Omental fat pad (tissue), 4 donors: Measurements from ENCODE around the gene SH3TC2. TPM values are rescaled to one million over a fixed set of nuclear protein-coding genes. Genes with fewer than 3 reads are reported as not detected.

Source experiments
- ATAC-seq: fragments of 150-250 bp; one replicate; pipeline ENCODE4 v1.9.1; 2016; ENCODE audit warnings: mild to moderate bottlenecking, moderate library complexity; ENCODE audit not compliant: low FRiP score
- DNase-seq: peaks from one replicate; pipeline ENCODE4 v3.0.0-alpha.2; 2019; ENCODE audit warnings: low spot score
- total RNA-seq, 4 donors: library from RNA; depleted of rRNA; stranded (reverse); fragments of >200 nt; gene quantifications; one replicate each; pipeline ENCODE4 v1.1.0, GENCODE V29; 2016
- TF ChIP-seq, protein P1 (sequence below), 3 donors: fragments of 450-650 bp; IDR thresholded peaks; one replicate each; pipeline ENCODE4 v1.5.1; 2016 to 2017; ENCODE audit warnings: antibody characterized with exemption in 3 of 3, mild to moderate bottlenecking in 3 of 3, moderate library complexity in 2 of 3

The SH3TC2 gene
- total RNA-seq, 4 donors from 2014 or later = 0.69 to 8.4 (median 2.1) TPM

DNA sequence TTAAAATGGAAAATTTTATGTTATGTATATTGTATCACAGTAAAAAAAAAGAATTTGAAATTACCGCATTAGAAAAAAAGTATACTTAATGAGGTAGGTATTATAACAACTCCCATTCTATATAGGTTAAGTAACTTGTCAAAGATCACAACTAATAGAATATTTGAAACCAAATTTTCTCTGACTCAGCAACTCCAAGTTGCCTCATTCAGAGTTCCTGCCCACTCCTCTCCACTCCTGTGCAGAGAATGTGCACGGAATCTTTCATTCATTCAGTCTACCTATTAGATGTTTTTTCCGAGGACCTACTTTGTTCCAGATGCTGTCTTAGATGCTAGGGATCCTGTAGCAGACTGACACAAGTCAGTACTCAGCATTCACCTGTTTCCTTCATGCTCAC lies 15.4 kb downstream of the SH3TC2 start:
- TF ChIP-seq, protein P1, sequence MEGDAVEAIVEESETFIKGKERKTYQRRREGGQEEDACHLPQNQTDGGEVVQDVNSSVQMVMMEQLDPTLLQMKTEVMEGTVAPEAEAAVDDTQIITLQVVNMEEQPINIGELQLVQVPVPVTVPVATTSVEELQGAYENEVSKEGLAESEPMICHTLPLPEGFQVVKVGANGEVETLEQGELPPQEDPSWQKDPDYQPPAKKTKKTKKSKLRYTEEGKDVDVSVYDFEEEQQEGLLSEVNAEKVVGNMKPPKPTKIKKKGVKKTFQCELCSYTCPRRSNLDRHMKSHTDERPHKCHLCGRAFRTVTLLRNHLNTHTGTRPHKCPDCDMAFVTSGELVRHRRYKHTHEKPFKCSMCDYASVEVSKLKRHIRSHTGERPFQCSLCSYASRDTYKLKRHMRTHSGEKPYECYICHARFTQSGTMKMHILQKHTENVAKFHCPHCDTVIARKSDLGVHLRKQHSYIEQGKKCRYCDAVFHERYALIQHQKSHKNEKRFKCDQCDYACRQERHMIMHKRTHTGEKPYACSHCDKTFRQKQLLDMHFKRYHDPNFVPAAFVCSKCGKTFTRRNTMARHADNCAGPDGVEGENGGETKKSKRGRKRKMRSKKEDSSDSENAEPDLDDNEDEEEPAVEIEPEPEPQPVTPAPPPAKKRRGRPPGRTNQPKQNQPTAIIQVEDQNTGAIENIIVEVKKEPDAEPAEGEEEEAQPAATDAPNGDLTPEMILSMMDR (IDR thresholded peaks at IDR 0.05) = no peak
- no peak for ATAC-seq
- no peak for DNase-seq

DNA sequence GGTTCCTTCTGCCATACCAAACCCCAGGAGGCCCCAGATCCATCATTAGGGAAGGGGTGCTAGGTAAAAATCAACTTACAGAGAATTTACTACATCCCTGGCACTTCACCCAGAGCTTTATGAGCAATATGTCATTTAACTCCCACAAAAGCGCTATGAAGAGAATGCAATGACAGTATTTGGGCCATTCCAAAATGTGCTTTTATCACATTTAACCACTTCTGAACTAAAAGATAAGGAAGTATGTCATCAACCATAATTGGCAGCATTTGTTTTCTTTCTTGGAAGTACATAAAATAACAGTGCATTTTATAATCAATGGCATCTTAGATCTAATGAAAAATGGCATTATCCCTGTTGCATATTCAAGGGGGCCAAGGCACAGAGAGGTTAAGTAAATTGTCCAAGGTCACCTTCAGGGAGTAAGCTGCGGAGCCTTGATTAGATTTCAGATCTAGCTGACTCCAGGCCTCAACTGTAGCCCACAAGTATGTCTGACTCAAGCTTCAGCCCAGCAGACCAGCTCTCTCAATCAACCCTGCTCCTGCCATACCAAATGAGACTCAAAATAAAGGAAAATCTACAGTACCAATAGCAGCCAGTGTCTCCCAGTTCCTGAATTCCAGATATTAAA lies 16.5 kb downstream of the SH3TC2 start:
- TF ChIP-seq, protein P1 (IDR thresholded peaks at IDR 0.05) = no peak
- ATAC-seq (no peak), DNase-seq (no peak)

DNA sequence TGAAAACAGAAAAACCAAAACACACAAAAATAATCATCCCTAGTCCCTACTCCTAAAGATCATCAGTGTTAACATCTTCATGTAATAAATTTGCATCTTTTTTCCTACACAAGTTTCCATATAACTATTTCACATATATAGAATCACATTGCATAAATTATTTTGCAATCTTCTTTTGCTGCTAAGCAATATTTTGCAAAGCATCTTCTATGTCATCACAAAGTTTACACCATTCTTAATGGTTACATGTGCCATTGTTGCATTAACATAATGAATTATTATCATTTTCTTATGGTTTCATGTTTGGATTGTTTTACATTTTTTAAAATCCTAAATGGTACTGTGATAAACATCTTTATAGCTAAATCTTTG lies 17.8 kb downstream of the SH3TC2 start:
- ATAC-seq (no peak), DNase-seq (no peak)
- TF ChIP-seq, protein P1 (IDR thresholded peaks at IDR 0.05) = no peak

DNA sequence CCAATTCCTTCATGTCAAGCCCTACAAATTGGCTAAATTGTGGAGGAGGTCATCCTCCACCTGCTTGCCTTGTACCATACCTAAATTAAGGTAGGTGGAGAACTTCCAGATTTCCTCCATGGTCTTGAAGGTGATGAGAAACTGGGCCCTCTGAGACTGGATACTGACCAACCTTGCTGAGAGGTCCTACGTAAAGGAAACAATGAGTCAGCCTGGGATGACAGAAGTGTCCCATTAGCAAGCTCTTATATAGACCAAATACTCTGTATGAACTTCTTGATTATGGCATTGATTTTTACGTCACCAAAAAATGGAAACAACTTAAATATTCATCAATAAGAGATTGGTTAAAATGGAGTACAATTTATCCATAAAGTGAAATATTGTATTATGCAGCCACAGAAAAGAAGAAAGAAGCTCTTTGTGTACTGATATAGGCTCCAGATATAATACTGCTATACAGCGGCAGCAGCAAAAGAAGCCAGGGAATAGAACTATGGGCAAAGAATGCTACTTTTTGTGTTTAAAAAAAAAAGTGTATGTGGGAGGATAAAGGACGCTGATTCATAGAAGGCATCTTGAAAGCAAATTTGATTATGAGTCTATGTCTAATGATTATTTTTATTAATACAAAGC lies 18.3 kb downstream of the SH3TC2 start:
- DNase-seq (no peak), ATAC-seq (no peak)
- TF ChIP-seq, protein P1 (IDR thresholded peaks at IDR 0.05) = no peak

DNA sequence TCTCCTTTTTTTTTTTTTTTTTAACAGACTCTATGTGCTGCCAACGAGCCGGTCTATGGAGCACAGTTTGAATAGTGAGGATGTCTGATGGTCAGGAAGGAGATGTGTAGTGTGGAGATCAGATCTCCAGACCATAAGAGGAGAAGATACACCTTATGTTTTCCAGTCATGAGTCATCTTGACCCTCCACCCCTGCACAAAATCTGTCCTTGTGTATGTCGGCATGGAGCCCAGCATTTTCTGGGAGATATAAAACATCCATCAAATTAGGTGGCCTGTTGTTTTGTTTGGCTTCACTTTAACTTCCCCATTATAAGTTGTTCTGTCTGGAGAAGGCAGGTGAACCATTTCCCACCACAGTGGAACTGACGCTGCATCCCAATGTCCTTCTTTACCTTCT lies 19.2 kb downstream of the SH3TC2 start:
- ATAC-seq (no peak), DNase-seq (no peak)
- TF ChIP-seq, protein P1 (IDR thresholded peaks at IDR 0.05) = no peak

DNA sequence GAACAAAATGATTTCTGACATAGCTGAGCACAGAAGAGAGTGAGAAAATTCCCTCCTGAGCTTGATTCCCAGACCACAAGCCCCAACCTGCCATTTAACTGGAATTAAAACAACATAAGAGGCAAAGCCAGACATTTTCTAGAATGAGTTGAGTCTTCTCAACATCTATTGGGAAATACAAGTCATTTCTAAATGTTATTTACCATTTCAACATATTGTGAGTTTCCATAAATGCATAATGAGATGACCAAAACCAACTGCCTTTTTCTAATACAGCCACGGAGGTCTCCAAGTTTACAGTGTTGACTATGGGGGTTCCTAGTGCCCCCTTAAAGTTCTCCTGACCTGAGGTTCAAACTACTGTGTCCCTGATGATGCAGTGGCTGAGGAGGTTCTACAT lies 20.0 kb downstream of the SH3TC2 start:
- TF ChIP-seq, protein P1 (IDR thresholded peaks at IDR 0.05) = no peak
- ATAC-seq (no peak), DNase-seq (no peak)

DNA sequence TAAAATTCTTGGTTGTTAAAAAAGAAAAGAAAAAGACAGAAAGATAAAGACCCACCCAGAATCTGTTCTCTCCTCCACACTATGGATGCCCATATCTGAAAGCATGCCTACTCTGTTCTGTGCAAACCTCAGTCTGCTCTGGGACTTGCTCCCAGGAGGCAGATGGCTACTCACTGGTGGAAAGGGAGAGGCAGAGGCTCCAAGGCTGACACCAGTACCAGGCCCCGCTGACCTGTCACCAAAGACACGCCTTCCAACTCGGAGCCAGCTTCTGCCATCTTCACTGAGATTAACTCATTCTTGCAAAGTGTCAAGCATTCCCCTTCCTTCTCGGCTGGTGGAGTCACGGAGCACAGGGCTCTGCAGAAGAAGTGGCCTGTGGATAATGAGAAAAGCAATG lies 21.6 kb downstream of the SH3TC2 start:
- TF ChIP-seq, protein P1 (IDR thresholded peaks at IDR 0.05) = no peak
- DNase-seq = no peak
- no peak for ATAC-seq
